Stimulated activated CD8-positive, alpha-beta memory T cell treated with anti-CD3 and anti-CD28 coated beads, Interleukin-4, amount 100 ng/mL, for 4 hours (primary cell): ENCODE data around the gene KRTAP16-1.
"Not testable (repeated sequence)": the region's sequence is repeated elsewhere in the genome, so short reads cannot be mapped to it uniquely, and the experiment has no call there.

Experiments
- DNase-seq, 2 donors: peaks; one replicate each; pipeline ENCODE4 v3.0.0-alpha.2; 2020; ENCODE audit warnings: low read depth in 2 of 2, low spot score in 1 of 2

Gene KRTAP16-1, protein sequence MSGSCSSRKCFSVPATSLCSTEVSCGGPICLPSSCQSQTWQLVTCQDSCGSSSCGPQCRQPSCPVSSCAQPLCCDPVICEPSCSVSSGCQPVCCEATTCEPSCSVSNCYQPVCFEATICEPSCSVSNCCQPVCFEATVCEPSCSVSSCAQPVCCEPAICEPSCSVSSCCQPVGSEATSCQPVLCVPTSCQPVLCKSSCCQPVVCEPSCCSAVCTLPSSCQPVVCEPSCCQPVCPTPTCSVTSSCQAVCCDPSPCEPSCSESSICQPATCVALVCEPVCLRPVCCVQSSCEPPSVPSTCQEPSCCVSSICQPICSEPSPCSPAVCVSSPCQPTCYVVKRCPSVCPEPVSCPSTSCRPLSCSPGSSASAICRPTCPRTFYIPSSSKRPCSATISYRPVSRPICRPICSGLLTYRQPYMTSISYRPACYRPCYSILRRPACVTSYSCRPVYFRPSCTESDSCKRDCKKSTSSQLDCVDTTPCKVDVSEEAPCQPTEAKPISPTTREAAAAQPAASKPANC

DNA sequence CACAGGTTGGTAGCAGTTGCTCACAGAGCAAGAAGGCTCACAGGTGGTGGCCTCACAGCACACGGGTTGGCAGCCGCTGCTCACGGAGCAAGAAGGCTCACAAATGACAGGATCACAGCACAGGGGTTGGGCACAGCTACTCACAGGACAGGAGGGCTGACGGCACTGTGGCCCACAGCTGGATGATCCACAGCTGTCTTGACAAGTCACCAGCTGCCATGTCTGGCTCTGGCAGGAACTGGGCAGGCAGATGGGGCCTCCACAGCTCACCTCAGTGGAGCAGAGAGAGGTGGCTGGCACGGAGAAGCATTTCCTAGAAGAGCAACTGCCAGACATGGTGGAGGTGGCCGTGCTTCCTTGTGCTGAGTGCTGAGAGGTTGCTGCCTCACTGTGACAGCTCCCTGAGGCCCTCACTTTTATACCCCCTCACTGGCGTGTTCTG, at the start of gene KRTAP16-1:
TSS of gene KRTAP16-1 (minus strand) at position 392 of the 442 bp plus-strand sequence. CDS start at position 336, 56 bp downstream.
- DNase-seq: no peak

DNA sequence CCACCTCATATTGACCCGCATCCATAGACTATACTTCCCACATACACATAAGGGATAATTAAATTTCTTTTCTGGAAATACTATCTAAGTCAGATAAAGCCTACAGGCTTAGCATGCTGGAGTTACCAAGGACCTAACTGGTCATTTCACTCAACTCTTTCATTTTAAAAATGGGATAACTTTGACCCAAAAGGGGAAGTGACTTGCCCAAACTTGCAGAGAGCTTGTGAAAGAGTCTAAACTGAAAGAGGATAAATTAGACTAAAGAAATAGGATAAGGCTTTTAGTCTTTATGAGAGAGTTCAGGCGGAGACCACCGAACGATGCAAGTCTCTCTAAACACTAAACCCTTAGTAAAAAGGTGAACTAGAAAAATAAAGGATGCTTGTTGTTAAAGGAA, 45.4 kb upstream of the KRTAP16-1 start:
- no peak for DNase-seq

GRCh38 chr17:41352597-41353366, 43.7 kb upstream of the KRTAP16-1 start:
- DNase-seq: no peak

- no peak for DNase-seq
Observed at GRCh38 chr17:41351177-41351576, 42.1 kb upstream of the KRTAP16-1 start.

- not testable (repeated sequence) for DNase-seq
Observed at GRCh38 chr17:41350381-41350878, 41.3 kb upstream of the KRTAP16-1 start, which contains the start of gene KRT33A. KRT33A (minus strand) TSS chr17:41350828; CDS start chr17:41350767, 61 bp downstream.

DNA sequence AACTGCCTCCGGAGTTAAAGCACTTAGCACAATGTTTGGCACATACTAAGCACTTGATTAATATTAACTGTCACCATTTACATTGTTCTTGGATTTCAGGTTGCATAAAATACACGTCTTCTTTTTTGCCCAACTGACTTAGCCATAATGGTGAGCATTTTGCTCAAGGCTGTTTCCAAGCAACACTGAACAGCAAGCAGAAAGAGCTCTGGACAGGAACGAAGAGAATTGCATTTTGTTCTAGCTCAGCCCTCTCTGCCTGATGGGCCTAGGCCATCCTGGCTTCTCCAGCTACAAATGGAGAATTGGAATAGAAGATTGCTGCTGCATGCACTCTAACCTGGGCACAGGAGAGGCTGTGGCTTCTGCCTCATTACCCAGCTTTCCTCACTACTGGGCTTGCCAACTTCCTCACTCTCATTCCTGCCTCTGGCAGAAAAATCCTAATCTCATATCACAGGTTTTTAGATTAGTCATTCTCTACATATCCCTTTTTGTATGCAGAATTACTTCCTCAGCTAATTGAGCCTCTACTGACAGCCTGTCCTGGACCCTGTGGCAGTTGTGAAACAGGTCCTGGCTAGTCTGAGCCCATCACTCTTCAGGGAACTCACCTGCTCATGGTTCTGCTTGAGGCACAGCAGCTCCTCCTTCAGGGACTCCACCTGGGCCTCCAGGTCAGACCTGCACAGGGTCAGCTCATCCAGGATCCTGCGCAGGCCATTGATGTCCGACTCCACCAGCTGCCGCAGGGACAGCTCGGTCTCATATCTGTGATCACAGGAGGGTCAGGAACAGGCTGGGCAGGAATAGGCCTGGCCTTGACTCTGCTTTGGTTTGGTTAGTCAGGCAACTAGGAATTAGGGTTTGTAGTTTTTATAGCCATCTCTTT, 39.0 kb upstream of the KRTAP16-1 start:
- DNase-seq: no peak

GRCh38 chr17:41346421-41346820, 37.3 kb upstream of the KRTAP16-1 start:
- DNase-seq: not testable (repeated sequence)

DNA sequence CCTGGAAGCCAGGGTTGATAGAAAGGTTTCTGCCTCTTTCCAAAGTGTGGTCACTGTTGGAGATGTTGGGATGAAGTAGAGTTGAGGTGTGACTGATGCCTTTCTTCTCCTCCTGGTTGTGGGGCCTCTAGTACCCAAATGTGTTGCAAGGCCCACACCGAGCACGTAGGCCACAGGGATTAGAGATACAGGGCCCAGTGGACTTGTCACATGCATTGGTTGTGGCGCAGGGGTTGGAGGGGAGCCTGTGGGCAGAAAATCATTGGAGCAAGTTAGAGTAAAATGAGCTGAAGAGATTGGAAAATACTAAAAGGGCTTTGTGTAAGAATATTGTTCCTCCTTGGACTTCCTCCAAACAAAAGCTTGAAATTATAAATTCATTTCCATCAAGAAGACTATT, 36.9 kb upstream of the KRTAP16-1 start:
- DNase-seq: no peak

DNA sequence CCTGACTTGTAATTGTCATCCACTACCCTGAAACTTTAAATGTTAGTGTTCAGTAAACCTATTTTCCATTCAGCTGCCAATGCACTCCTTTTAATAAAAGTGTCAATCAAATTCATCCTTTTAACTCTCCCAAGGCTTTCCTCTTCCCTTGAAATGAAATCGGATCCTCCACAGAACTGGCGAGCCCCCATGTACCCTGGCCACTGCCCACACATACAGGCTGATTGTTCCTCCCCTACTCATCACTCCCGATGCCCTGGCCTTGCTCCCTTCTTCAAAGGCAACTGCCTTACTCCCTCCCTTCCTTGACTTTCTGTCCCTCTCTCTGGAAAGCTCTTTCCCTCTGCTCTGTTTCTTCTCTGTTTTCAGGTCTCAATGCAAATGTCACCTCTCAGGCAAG, 33.9 kb upstream of the KRTAP16-1 start:
- DNase-seq: no peak

DNA sequence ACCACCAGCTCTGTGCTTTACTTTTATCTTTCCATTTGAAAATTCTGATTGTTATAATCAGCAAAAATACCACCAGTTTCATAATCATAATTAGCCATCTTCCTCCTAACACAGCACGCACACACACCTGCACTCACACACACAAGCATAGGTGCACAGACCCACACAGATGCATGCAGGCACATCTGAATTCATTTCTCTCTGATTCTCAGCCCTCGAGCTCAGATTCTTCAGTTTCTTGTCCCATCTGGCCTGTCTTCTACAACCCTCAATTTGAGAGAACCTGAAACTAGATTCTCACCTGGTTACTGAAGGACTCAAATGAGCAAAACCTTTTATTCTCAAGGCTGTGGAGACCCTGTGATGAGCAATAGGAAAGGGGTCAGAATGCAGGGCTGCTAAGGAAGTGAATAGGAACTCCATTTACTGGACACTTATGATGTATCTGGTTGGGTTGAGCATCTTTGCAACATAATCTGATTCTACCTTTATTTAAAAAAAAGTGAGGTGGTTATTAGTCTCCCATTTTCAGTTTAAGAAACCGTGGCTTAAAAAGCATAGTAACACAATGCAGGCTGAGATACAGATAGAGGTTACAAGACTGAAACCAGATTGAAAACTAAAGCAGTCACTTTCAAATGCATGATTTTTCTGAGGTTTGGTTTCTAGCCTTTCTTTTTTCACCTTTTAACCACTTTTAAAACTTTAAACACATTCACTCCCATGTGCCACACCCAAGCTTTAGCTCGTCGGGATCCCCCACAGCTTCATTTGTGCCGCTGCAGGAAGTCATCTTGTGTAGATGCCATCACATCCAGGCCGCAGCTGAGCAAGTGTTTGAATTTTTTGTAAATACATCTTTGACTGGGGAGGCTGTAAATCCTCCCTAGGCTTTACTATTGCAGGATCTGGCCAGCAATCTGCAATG, 32.1 kb upstream of the KRTAP16-1 start:
- no peak for DNase-seq

- DNase-seq: no peak
Observed at GRCh38 chr17:41340494-41340893, 31.4 kb upstream of the KRTAP16-1 start.

GRCh38 chr17:41339571-41340172, 30.6 kb upstream of the KRTAP16-1 start:
- no peak for DNase-seq

DNA sequence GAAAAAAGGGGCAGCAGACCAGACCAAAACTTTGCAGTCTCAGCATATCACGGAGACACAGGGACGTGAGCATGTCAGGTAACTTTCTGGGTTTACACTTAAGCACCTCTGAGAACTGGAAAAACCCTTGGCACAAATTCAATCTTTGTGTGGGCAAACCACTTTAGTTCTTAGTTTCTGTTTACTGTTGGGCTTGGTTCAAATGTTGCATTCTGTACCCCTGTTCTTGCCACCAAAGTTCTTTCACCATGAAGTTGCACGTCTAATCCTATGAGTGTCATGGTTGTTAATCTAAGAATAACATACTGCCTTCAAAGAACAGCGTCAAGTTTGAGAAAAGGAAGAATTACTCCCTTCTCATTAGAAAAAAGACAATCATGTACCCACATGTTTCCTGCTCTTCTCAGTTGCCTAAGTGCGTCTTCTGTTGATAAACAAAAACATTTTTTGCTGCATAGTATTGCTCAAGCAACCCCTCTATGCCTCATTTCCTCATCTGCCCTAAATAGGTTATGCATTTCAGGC, 29.9 kb upstream of the KRTAP16-1 start:
- DNase-seq: peak in 1 of 2 donors; percentile 19

- DNase-seq: no peak
Observed at GRCh38 chr17:41335747-41336146, 26.6 kb upstream of the KRTAP16-1 start.

DNA sequence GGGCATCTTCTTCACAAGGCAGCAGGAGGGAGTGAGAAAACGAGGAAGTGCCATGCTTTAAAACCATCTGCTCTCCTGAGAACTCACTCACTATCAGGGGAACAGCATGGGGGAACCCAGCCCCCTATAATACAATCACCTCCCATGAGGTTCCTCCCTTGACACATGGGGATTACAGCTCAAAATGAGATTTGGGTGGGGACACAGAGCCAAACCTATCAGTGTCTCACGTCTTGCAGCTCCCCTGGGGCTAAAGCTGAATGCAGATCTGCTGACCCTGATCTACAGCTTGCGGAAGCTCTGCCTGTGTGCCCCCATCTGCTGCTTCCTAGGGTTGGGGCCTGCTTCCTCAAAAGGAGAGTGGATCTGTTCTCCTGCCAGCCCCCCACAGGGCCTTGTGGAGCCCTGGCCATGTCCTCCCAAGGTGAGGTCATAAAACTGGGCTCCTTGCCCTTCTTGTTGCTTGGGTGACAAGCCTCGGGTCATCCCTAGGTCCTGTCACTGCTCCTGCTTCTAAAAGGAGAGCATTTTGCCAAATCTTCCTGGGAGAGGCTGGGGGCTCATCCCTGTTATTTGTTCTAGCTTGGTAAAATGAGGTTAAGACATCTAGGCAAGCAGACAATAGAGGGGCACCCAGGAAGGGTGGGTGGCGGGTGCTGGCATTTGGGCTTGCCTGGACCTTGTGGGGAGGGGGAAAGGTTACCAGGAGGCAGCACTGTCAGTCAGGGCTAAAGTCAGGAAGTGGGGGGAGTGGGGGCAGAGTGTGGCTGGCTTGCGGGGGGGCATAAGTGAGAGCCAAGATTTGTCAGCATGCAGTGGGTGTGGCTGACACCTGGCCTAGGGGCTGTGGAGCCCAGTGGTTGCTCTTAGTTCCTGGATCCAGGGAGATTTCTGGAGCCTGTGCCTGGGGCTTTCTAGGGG, 25.5 kb upstream of the KRTAP16-1 start:
- no peak for DNase-seq

DNA sequence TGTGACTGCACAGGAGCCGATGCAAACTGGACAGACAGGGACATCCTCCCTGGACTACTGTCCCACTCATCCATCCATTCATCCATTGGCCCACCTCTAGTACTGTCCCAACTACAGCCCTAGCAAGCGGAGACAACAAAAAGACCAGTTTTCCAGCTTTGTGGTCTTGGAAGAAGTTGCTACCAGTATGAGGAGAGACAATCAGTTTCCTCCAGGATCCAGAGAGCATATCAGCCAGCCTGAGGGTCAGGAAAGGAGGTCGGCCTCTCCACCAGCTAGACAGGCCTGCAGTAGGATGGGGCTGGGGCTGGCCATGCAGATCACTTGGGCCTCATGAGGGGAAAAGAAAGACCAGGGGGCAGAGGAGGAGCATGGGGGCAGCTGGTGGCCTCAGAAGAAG, 24.7 kb upstream of the KRTAP16-1 start:
- no peak for DNase-seq

- DNase-seq: no peak
Observed at GRCh38 chr17:41333098-41333497, 24.0 kb upstream of the KRTAP16-1 start.

GRCh38 chr17:41332239-41332638, 23.1 kb upstream of the KRTAP16-1 start:
- no peak for DNase-seq
